Fibroblast of lung (primary cell): Measurements from ENCODE around the gene DDX10.

Experiments
- CTCF ChIP-seq, 2 donors: IDR thresholded peaks in 1 of 2; conservative IDR thresholded peaks in 1 of 2; 1 replicate in 1 of 2; 2 replicates in 1 of 2; pipeline ENCODE4 v1.5.1; 2011 to 2012; ENCODE audit warnings: low read length in 2 of 2, control low read depth in 1 of 2, inconsistent platforms in 1 of 2, low read depth in 1 of 2, mild to moderate bottlenecking in 1 of 2
- EZH2 ChIP-seq: IDR thresholded peaks from 2 replicates; pipeline ENCODE4 v1.5.1; 2012; ENCODE audit warnings: low read length, control low read depth, mild to moderate bottlenecking; ENCODE audit errors: missing control alignments

DNA sequence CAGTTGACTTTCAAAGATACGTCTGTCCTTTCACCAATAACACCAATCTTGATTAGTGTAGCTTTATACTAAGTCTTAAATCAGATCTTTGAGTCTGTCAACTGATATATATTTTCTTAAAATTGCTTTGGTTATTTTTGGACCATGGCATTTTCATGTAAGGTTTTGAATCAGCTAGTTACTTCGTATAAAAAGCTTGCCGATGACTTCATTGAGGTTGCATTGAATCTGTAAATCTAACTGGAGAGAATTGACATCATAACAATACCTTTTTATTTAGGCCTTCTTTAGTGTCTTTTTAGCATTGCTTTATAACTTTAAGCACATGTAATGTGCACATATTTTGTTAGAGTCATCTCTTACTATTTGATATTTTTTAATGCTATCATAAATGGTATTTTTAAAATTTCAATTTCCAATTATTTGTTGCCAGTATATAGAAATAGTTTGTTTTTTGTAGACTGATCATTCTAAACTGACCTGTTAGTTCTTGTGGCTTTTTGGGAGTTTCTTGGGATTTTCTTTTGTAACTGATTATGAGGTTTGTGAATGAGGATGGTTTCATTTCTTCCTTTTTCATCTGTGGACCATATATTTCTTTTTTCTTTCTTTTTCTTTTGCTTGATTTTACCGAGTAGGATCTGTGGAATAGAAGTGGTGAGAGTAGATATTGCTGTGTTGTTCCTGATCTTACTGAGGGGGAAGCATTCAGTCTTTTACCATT lies 61.4 kb downstream of the DDX10 start:
- no peak for TF ChIP-seq CTCF (conservative IDR thresholded peaks at IDR 0.05 in 1 of 2, IDR thresholded peaks at IDR 0.05 in 1 of 2; ENCODE audit: low read depth in 1 of 2, low read length in 2 of 2)
- no peak for TF ChIP-seq EZH2
